HG02678 (cell line): ENCODE measurements around the gene ZNF23.

Source experiments
- ATAC-seq: cut with Tn5 transposase; IDR thresholded peaks from one replicate; pipeline ENCODE4 v1.9.1; 2021; ENCODE audit warnings: mild to moderate bottlenecking, moderate library complexity; ENCODE audit not compliant: unreplicated experiment

Gene ZNF23

GRCh38 chr16:71428385-71428784 is 33.7 kb downstream of the ZNF23 start:
- ATAC-seq, result no peak

GRCh38 chr16:71426880-71427615 is 35.0 kb downstream of the ZNF23 start:
- ATAC-seq, result peak; percentile 4

GRCh38 chr16:71426069-71426879 is 35.8 kb downstream of the ZNF23 start:
- ATAC-seq, result peak; percentile 80

GRCh38 chr16:71425746-71426068 is 36.3 kb downstream of the ZNF23 start:
- ATAC-seq, result no peak

- no peak for ATAC-seq
Measured at GRCh38 chr16:71424626-71425025, 37.4 kb downstream of the ZNF23 start.

GRCh38 chr16:71423865-71424264 is 38.2 kb downstream of the ZNF23 start:
- ATAC-seq, result no peak

- ATAC-seq, result no peak
Measured at GRCh38 chr16:71423016-71423415, 39.0 kb downstream of the ZNF23 start.

GRCh38 chr16:71421911-71422310 is 40.1 kb downstream of the ZNF23 start:
- ATAC-seq, result no peak

GRCh38 chr16:71414038-71414437 is 48.0 kb downstream of the ZNF23 start:
- no peak for ATAC-seq

- no peak for ATAC-seq
Measured at GRCh38 chr16:71413341-71413740, 48.7 kb downstream of the ZNF23 start.

- peak; percentile 51 for ATAC-seq
Measured at GRCh38 chr16:71412270-71413160, 49.5 kb downstream of the ZNF23 start.

GRCh38 chr16:71410146-71410545 is 51.9 kb downstream of the ZNF23 start:
- ATAC-seq, result no peak

- ATAC-seq, result no peak
Measured at GRCh38 chr16:71409011-71409775, 52.9 kb downstream of the ZNF23 start.

GRCh38 chr16:71408536-71408935 is 53.5 kb downstream of the ZNF23 start:
- no peak for ATAC-seq

- ATAC-seq, result no peak
Measured at GRCh38 chr16:71407731-71408130, 54.3 kb downstream of the ZNF23 start.

GRCh38 chr16:71406724-71407123 is 55.3 kb downstream of the ZNF23 start:
- ATAC-seq, result no peak

GRCh38 chr16:71406316-71406715 is 55.7 kb downstream of the ZNF23 start:
- ATAC-seq, result no peak

- no peak for ATAC-seq
Measured at GRCh38 chr16:71404364-71404763, 57.7 kb downstream of the ZNF23 start.

- ATAC-seq, result no peak
Measured at GRCh38 chr16:71402674-71403073, 59.4 kb downstream of the ZNF23 start.

GRCh38 chr16:71402007-71402406 is 60.0 kb downstream of the ZNF23 start:
- ATAC-seq, result no peak
